ENCODE data around the gene HSD11B1.

Gene HSD11B1

DNA sequence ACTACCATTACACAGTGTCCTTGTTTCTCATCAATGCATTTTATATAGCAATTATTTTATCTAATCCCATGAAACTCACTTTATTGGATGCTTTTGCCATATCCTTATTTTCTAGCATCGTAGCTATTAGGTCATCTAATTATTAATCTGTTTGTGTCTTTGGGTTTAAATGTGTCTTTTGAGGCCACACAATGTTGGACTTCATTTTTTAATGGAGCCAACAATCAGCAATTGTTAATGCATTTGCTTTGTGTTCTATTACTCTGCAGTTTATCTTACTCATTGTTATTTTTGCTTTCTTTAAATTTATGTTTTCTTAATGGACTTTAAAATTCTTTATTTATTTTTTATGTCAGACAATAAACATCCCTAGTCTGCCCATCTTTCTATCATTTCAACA lies 1.8 kb upstream of the HSD11B1 start:
- no peak overlapping the region for H3K4me3 ChIP-seq (ENCODE audit: control insufficient read depth in 1 of 7, extremely low read depth in 1 of 7, insufficient read depth in 4 of 7, low read depth in 2 of 7, low read length in 6 of 7)
- H3K4me1 ChIP-seq (ENCODE audit: control extremely low read depth in 1 of 4, control insufficient read depth in 4 of 4, insufficient read depth in 4 of 4, low read length in 3 of 4): no peaks in the 10 kb centered on the region
- POLR2A ChIA-PET: no interaction called here
- H3K36me3 ChIP-seq (ENCODE audit: control insufficient read depth in 4 of 4, insufficient read depth in 4 of 4, low read length in 3 of 4): no peaks in the 10 kb centered on the region
- no CpG with 5 or more reads among the region's 1 CpG for WGBS (ENCODE audit: insufficient coverage)
- H3K27ac ChIP-seq (ENCODE audit: insufficient read depth in 1 of 2, low read depth in 1 of 2, low read length in 2 of 2, poor library complexity in 1 of 2, severe bottlenecking in 2 of 2): no peak overlapping the region
- CTCF ChIA-PET: interaction anchor here (1.3 to 1.4 kb wide), 2 partner anchors 105 to 405 kb away, joined by 3 to 4 read pairs; no protein-coding TSS in a partner anchor
- no peaks in the 10 kb centered on the region for H3K9me3 ChIP-seq (ENCODE audit: control extremely low read depth in 1 of 5, control insufficient read depth in 4 of 5, insufficient read depth in 2 of 5, low read depth in 1 of 5, low read length in 4 of 5)
- peaks cover 0 to 2% (median 0%) of the 10 kb centered on the region in 5 experiments for H3K27me3 ChIP-seq (replicated peaks in 2 of 5; ENCODE audit: control insufficient read depth in 4 of 5, insufficient read depth in 5 of 5, low read length in 4 of 5)
- no peak for DNase-seq

DNA sequence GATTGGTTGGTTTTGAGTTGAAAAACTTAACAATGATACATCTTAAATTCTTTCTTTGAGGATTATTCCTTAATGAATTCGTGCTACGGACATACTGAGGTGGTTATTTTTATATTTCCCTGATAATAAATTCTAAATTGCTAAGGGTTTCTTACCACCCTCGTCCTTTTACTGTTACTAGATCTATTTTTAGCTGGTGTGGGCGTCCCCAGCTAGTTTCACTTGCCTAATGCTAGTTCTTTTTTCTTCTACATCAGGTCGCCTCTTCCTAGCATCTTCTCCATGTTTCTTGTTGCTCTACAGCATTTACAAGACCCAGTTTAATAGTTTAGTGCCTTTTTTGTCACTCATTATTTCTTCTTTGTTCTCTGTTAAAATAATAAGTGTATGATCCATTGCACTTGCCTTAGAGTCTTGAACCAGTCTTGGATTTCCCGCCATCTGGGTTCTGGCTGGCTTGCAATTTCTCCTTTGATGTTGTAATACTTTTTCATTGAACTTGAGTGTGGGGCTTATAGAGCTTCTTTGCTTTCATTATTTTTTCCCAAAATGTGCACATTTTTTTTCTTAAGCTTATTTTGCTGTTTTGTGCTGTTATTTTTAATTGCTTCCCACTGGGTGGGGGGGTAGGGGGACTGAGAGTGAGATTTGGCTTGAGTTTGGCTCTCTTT lies 677 bp upstream of the HSD11B1 start:
- no peaks in the 10 kb centered on the region for H3K36me3 ChIP-seq (ENCODE audit: control insufficient read depth in 4 of 4, insufficient read depth in 4 of 4, low read length in 3 of 4)
- POLR2A ChIA-PET: no interaction called here
- no peak for DNase-seq
- CTCF ChIA-PET: interaction anchor here (1.4 kb wide), 1 partner anchor 10 kb away, joined by 4 read pairs; no protein-coding TSS in a partner anchor
- peaks cover 0 to 2% (median 0%) of the 10 kb centered on the region in 5 experiments for H3K27me3 ChIP-seq (replicated peaks in 2 of 5; ENCODE audit: control insufficient read depth in 4 of 5, insufficient read depth in 5 of 5, low read length in 4 of 5)
- WGBS (ENCODE audit: insufficient coverage): no CpG with 5 or more reads among the region's 6 CpGs
- no peak overlapping the region for H3K4me3 ChIP-seq (ENCODE audit: control insufficient read depth in 1 of 7, extremely low read depth in 1 of 7, insufficient read depth in 4 of 7, low read depth in 2 of 7, low read length in 6 of 7)
- H3K27ac ChIP-seq (ENCODE audit: insufficient read depth in 1 of 2, low read depth in 1 of 2, low read length in 2 of 2, poor library complexity in 1 of 2, severe bottlenecking in 2 of 2): no peak overlapping the region
- H3K4me1 ChIP-seq (ENCODE audit: control extremely low read depth in 1 of 4, control insufficient read depth in 4 of 4, insufficient read depth in 4 of 4, low read length in 3 of 4): no peaks in the 10 kb centered on the region
- H3K9me3 ChIP-seq (ENCODE audit: control extremely low read depth in 1 of 5, control insufficient read depth in 4 of 5, insufficient read depth in 2 of 5, low read depth in 1 of 5, low read length in 4 of 5): no peaks in the 10 kb centered on the region

GRCh38 chr1:209705033-209705598 lies 470 bp downstream of the HSD11B1 start:
- 100% methylated on average over 1 of the region's 2 CpGs for WGBS (ENCODE audit: insufficient coverage)
- Histone ChIP-seq H3K27ac (ENCODE audit: insufficient read depth in 1 of 2, low read depth in 1 of 2, low read length in 2 of 2, poor library complexity in 1 of 2, severe bottlenecking in 2 of 2) (no peak overlapping the region), H3K4me3 (ENCODE audit: control insufficient read depth in 1 of 7, extremely low read depth in 1 of 7, insufficient read depth in 4 of 7, low read depth in 2 of 7, low read length in 6 of 7) (no peak overlapping the region), H3K36me3 (ENCODE audit: control insufficient read depth in 4 of 4, insufficient read depth in 4 of 4, low read length in 3 of 4) (no peaks in the 10 kb centered on the region), H3K9me3 (ENCODE audit: control extremely low read depth in 1 of 5, control insufficient read depth in 4 of 5, insufficient read depth in 2 of 5, low read depth in 1 of 5, low read length in 4 of 5) (no peaks in the 10 kb centered on the region), H3K4me1 (ENCODE audit: control extremely low read depth in 1 of 4, control insufficient read depth in 4 of 4, insufficient read depth in 4 of 4, low read length in 3 of 4) (no peaks in the 10 kb centered on the region), H3K27me3 (replicated peaks in 2 of 5; ENCODE audit: control insufficient read depth in 4 of 5, insufficient read depth in 5 of 5, low read length in 4 of 5) (peaks cover 0 to 2% (median 0%) of the 10 kb centered on the region in 5 experiments)
- ChIA-PET CTCF (no interaction called here), POLR2A (no interaction called here)
- DNase-seq: no peak

DNA sequence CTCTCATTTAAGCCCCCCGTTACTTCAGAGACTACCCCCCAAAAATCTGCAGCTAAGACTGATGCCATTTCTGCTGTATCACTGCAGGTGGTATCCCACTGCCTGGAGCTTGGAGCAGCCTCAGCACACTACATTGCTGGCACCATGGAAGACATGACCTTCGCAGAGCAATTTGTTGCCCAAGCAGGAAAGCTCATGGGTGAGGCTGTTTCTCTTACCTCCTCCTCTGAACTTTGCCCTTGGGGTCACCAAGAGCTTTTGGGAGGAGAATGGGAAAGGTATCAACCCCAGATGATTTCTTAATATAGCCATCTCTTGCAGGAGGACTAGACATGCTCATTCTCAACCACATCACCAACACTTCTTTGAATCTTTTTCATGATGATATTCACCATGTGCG lies 2.0 kb downstream of the HSD11B1 start:
- ChIA-PET POLR2A (no interaction called here), CTCF (interaction anchor here (0.7 to 1.4 kb wide), 3 partner anchors 13 to 132 kb away, joined by 3 read pairs; no protein-coding TSS in a partner anchor)
- H3K9me3 ChIP-seq (ENCODE audit: control extremely low read depth in 1 of 5, control insufficient read depth in 4 of 5, insufficient read depth in 2 of 5, low read depth in 1 of 5, low read length in 4 of 5): no peaks in the 10 kb centered on the region

GRCh38 chr1:209707308-209707707 lies 2.7 kb downstream of the HSD11B1 start:
- no peaks in the 10 kb centered on the region for H3K4me1 ChIP-seq (ENCODE audit: control extremely low read depth in 1 of 4, control insufficient read depth in 4 of 4, insufficient read depth in 4 of 4, low read length in 3 of 4)
- H3K9me3 ChIP-seq (ENCODE audit: control extremely low read depth in 1 of 5, control insufficient read depth in 4 of 5, insufficient read depth in 2 of 5, low read depth in 1 of 5, low read length in 4 of 5): no peaks in the 10 kb centered on the region
- H3K27ac ChIP-seq (ENCODE audit: insufficient read depth in 1 of 2, low read depth in 1 of 2, low read length in 2 of 2, poor library complexity in 1 of 2, severe bottlenecking in 2 of 2): no peak overlapping the region
- peaks cover 0 to 2% (median 0%) of the 10 kb centered on the region in 5 experiments for H3K27me3 ChIP-seq (replicated peaks in 2 of 5; ENCODE audit: control insufficient read depth in 4 of 5, insufficient read depth in 5 of 5, low read length in 4 of 5)
- POLR2A ChIA-PET: no interaction called here
- DNase-seq: no peak
- no peaks in the 10 kb centered on the region for H3K36me3 ChIP-seq (ENCODE audit: control insufficient read depth in 4 of 4, insufficient read depth in 4 of 4, low read length in 3 of 4)
- CTCF ChIA-PET: interaction anchor here (1.0 to 1.4 kb wide), 4 partner anchors 9 to 132 kb away, joined by 3 to 4 read pairs (median 3); no protein-coding TSS in a partner anchor
- no peak overlapping the region for H3K4me3 ChIP-seq (ENCODE audit: control insufficient read depth in 1 of 7, extremely low read depth in 1 of 7, insufficient read depth in 4 of 7, low read depth in 2 of 7, low read length in 6 of 7)
- WGBS (ENCODE audit: insufficient coverage): 100% methylated on average over 1 of the region's 1 CpG

More for the DNA sequence above, 2.0 kb downstream of the HSD11B1 start:
- H3K4me3 ChIP-seq (ENCODE audit: control insufficient read depth in 1 of 7, extremely low read depth in 1 of 7, insufficient read depth in 4 of 7, low read depth in 2 of 7, low read length in 6 of 7): no peak overlapping the region
- H3K36me3 ChIP-seq (ENCODE audit: control insufficient read depth in 4 of 4, insufficient read depth in 4 of 4, low read length in 3 of 4): no peaks in the 10 kb centered on the region
- WGBS (ENCODE audit: insufficient coverage): 100% methylated on average over 2 of the region's 3 CpGs
- no peak overlapping the region for H3K27ac ChIP-seq (ENCODE audit: insufficient read depth in 1 of 2, low read depth in 1 of 2, low read length in 2 of 2, poor library complexity in 1 of 2, severe bottlenecking in 2 of 2)
- no peaks in the 10 kb centered on the region for H3K4me1 ChIP-seq (ENCODE audit: control extremely low read depth in 1 of 4, control insufficient read depth in 4 of 4, insufficient read depth in 4 of 4, low read length in 3 of 4)
- no peak for DNase-seq
- peaks cover 0 to 2% (median 0%) of the 10 kb centered on the region in 5 experiments for H3K27me3 ChIP-seq (replicated peaks in 2 of 5; ENCODE audit: control insufficient read depth in 4 of 5, insufficient read depth in 5 of 5, low read length in 4 of 5)

GRCh38 chr1:209708297-209708696 lies 3.7 kb downstream of the HSD11B1 start:
- no peaks in the 10 kb centered on the region for H3K4me1 ChIP-seq (ENCODE audit: control extremely low read depth in 1 of 4, control insufficient read depth in 4 of 4, insufficient read depth in 4 of 4, low read length in 3 of 4)
- CTCF ChIA-PET: interaction anchor here (0.7 to 1.1 kb wide), 2 partner anchors 10 to 27 kb away, joined by 3 read pairs; no protein-coding TSS in a partner anchor

DNA sequence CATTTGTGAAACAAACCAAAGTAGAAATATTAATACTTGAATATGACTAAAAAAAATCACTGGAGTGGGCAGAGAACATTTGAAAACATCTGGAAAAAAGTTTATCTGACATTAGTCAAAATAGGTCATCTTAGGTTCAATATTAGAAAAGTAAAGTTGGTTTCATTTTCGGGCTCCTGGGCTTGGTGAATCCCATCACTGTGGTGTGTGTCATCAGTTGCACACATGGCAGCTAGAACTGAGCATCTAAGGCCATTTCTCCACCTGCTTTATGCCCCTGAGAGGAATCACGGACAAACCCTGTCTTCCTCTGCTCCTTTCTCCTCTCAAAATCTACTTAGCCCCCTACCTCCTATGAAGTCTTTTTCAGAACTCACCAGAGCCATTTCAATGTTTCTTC lies 5.4 kb downstream of the HSD11B1 start:
- CTCF ChIA-PET: no interaction called here
- H3K4me1 ChIP-seq (ENCODE audit: control extremely low read depth in 1 of 4, control insufficient read depth in 4 of 4, insufficient read depth in 4 of 4, low read length in 3 of 4): no peaks in the 10 kb centered on the region
- peaks cover 0 to 2% (median 0%) of the 10 kb centered on the region in 5 experiments for H3K27me3 ChIP-seq (replicated peaks in 2 of 5; ENCODE audit: control insufficient read depth in 4 of 5, insufficient read depth in 5 of 5, low read length in 4 of 5)
- POLR2A ChIA-PET: no interaction called here
- no peaks in the 10 kb centered on the region for H3K36me3 ChIP-seq (ENCODE audit: control insufficient read depth in 4 of 4, insufficient read depth in 4 of 4, low read length in 3 of 4)
- no peak for DNase-seq
- H3K27ac ChIP-seq (ENCODE audit: insufficient read depth in 1 of 2, low read depth in 1 of 2, low read length in 2 of 2, poor library complexity in 1 of 2, severe bottlenecking in 2 of 2): no peak overlapping the region
- WGBS (ENCODE audit: insufficient coverage): 100% methylated on average over 1 of the region's 2 CpGs
- no peak overlapping the region for H3K4me3 ChIP-seq (ENCODE audit: control insufficient read depth in 1 of 7, extremely low read depth in 1 of 7, insufficient read depth in 4 of 7, low read depth in 2 of 7, low read length in 6 of 7)
- H3K9me3 ChIP-seq (ENCODE audit: control extremely low read depth in 1 of 5, control insufficient read depth in 4 of 5, insufficient read depth in 2 of 5, low read depth in 1 of 5, low read length in 4 of 5): no peaks in the 10 kb centered on the region

More at GRCh38 chr1:209708297-209708696, 3.7 kb downstream of the HSD11B1 start:
- Histone ChIP-seq H3K9me3 (ENCODE audit: control extremely low read depth in 1 of 5, control insufficient read depth in 4 of 5, insufficient read depth in 2 of 5, low read depth in 1 of 5, low read length in 4 of 5) (no peaks in the 10 kb centered on the region), H3K27me3 (replicated peaks in 2 of 5; ENCODE audit: control insufficient read depth in 4 of 5, insufficient read depth in 5 of 5, low read length in 4 of 5) (peaks cover 0 to 2% (median 0%) of the 10 kb centered on the region in 5 experiments), H3K27ac (ENCODE audit: insufficient read depth in 1 of 2, low read depth in 1 of 2, low read length in 2 of 2, poor library complexity in 1 of 2, severe bottlenecking in 2 of 2) (no peak overlapping the region), H3K4me3 (ENCODE audit: control insufficient read depth in 1 of 7, extremely low read depth in 1 of 7, insufficient read depth in 4 of 7, low read depth in 2 of 7, low read length in 6 of 7) (no peak overlapping the region), H3K36me3 (ENCODE audit: control insufficient read depth in 4 of 4, insufficient read depth in 4 of 4, low read length in 3 of 4) (no peaks in the 10 kb centered on the region)
- no peak for DNase-seq
- WGBS (ENCODE audit: insufficient coverage): no CpG with 5 or more reads among the region's 4 CpGs
- POLR2A ChIA-PET: no interaction called here

Data from common myeloid progenitor, CD34-positive (primary cell).